Frontal cortex (tissue), 4 donors: ENCODE data around the gene LDAH. TPM values are rescaled to one million over a fixed set of nuclear protein-coding genes. Genes with fewer than 3 reads are reported as not detected.

Experiments used
- DNase-seq, 2 donors: peaks; one replicate each; pipeline ENCODE4 v3.0.0; 2012; ENCODE audit warnings: low spot score in 2 of 2
- FAIRE-seq: peaks from 2 replicates; lab custom pipeline; 2012; peaks lifted over from hg19 to GRCh38; lab: Jason Lieb, UNC
- total RNA-seq: library from RNA; depleted of rRNA; stranded (reverse); fragments of >200 nt; gene quantifications from one replicate; pipeline ENCODE4 v1.2.3, GENCODE V29; 2014
- donor health status: control.
- donor health status: control.
- donor health status: control.

LDAH gene
- total RNA-seq, 1 donor from 2014 or later: 17.1 TPM

DNA sequence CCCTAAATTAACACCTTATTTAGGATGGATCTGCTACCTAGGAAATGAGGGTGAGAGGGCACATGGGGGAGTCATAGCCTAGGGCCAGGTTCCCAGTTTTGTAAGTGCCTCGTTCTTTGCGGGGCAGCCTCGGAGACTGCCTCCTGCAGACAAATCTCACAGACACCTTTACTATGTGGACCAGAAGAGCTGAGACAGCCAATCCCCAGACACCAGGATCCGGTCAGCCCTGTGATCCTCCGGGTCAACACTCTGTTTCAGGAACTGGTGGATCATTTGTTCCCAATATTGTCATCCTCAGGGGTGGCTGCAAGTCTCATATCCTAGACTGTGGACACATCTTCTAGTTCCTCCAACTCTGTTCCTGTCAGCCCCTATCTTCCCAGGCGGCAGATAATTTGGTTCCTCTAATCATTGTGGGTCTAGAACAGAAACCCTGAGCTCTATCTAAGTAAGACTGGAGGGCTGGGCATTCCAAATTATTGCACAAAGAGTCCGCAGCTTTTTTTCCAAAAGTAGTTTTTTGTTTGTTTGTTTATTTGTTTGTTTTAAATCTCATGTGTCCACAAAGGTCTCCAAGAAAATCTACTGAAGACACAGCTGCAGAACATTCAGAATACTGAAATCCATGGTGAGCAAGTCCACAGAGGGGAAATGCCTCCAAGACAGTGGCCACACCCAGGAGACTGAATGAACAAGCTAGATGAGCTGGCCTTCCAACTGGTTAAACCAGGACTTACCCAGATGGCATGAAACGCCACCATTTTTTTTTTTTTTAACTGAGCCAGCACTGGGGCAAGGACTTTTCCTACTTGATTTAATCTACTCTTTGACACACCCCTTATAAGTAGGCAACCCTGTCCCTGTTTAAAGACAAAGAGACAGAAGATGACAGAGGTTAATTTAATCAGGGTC lies 162.1 kb downstream of the LDAH start:
- no peak for DNase-seq
- no peak for FAIRE-seq

- no peak for DNase-seq
- FAIRE-seq: no peak
These were observed 165.2 kb downstream of the LDAH start for GRCh38 chr2:20657522-20658235.

DNA sequence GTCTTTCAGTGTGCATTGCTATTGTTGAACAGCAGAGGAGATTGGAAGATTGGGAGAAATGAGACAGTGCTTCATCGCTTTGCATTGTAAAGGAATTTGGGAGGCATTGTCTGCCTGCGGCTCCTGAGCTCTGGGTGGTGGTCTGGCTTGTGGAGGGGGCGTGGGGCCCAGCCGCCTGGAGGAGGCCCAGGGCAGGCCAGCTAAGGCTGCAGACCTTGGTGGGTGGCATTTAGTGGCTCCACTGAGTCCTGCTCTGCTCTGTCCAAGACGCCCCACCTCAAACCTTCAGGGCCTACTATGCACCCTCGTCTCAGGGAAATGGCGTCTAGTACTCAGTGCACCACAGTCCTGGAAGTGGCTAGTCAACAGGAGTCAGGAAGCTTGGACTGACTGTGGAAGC lies 166.3 kb downstream of the LDAH start:
- FAIRE-seq: no peak

GRCh38 chr2:20654535-20654813 lies 168.4 kb downstream of the LDAH start:
- DNase-seq: no peak
- FAIRE-seq: no peak

More for the DNA sequence above, 166.3 kb downstream of the LDAH start:
- DNase-seq: no peak

GRCh38 chr2:20653695-20654534 lies 169.0 kb downstream of the LDAH start:
- DNase-seq (no peak), FAIRE-seq (no peak)

DNA sequence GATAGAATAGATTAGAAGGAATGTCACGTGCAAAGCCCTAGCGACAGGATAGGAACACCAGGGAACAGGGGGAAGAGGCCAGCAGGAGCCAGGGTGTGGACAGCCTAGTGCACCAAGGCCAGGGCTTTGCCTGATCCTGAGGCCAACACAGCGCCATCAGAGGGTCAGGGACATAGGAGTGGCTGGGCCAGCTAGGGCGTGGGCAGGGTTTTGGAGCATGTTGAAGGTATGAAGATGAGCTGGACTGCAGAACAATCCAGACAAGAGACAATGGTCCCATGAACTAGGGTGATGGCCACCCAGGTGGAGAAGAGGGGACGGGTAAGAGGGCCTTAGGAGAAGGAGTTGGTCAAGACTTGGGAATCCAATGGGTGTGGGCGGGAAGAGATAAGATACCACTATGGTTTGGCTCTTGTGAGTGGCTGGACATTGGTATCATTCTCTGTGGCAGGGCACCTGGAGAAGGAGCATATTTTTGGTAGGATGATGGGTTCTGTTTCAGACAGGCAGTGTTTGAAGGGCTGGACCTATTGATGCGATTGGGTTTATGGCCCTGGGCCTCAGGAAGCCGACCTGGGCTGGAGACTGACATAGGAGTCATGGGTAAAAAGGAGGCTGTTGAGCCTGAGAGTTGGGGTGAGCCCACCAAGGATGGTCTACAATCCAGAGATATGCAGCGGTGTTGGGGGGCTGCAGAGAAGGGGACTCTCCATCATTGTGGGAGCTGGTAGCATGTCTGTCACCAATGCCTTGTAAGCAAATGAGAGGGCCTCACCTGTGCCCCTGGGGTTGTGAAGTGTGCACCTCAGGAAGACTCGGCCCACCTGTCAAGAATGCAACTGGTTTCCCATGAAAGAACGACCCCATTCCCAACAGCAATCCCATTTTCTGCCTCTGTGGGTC lies 170.0 kb downstream of the LDAH start:
- DNase-seq (no peak), FAIRE-seq (no peak)

- DNase-seq (no peak), FAIRE-seq (no peak)
These were observed 170.8 kb downstream of the LDAH start for GRCh38 chr2:20652141-20652540.

- FAIRE-seq: no peak
- DNase-seq: no peak
These were observed 171.2 kb downstream of the LDAH start for GRCh38 chr2:20651731-20652099.

GRCh38 chr2:20650877-20651730 lies 171.8 kb downstream of the LDAH start, which contains the start of gene HS1BP3:
Gene HS1BP3 (minus strand): TSS chr2:20651098. CDS start chr2:20651063, 35 bp downstream.
- DNase-seq: peak; percentile 99
- FAIRE-seq: no peak

GRCh38 chr2:20650393-20650876 lies 172.5 kb downstream of the LDAH start:
- FAIRE-seq: no peak
- peak in 1 of 2 donors; percentile 58 for DNase-seq

DNA sequence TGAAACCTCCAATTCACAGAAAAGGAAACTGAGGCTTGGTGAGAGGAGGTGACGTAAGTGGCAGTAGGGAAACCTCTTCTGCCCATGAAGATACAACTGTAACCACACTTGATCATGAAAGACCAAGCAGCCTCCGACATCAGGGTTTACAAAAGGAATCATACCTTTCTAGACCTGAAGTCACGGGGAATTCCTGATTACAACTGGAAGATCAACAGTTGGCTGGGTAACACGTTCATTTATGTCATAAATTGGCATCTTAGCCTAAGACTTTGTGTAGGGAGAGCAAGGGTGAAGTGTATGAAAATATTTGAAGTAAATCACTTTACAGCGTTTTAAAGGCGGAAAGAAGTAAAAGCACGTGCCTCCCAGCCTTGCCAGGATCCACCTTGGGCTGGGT lies 172.9 kb downstream of the LDAH start:
- FAIRE-seq: no peak
- DNase-seq: no peak

- DNase-seq (no peak), FAIRE-seq (no peak)
These were observed 173.3 kb downstream of the LDAH start for GRCh38 chr2:20649576-20649975.

DNA sequence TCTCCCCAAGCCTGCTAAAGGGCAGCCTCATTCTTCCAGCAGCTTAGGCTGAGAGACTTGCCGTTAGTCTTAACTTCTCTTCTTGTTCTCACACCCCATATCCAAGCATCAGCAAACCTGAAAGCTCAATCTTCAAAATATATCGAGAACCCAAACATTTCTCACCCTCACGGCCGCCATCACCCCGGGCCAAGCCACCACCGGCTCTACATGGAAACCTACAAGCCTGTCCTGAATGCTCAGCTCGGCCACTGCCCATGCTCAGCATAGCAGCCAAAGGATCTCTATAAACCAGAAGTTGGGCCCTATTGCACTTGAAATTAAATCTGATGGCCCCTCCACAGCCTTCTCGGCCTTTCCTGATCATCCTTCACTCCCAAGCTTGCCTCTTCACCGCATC lies 174.1 kb downstream of the LDAH start:
- FAIRE-seq (no peak), DNase-seq (no peak)

- DNase-seq: no peak
- FAIRE-seq: no peak
These were observed 174.7 kb downstream of the LDAH start for GRCh38 chr2:20648206-20648605.

GRCh38 chr2:20647738-20648137 lies 175.2 kb downstream of the LDAH start:
- FAIRE-seq (no peak), DNase-seq (no peak)

GRCh38 chr2:20647211-20647610 lies 175.7 kb downstream of the LDAH start:
- DNase-seq (no peak), FAIRE-seq (no peak)

- no peak for DNase-seq
- FAIRE-seq: no peak
These were observed 176.5 kb downstream of the LDAH start for GRCh38 chr2:20646446-20646845.

DNA sequence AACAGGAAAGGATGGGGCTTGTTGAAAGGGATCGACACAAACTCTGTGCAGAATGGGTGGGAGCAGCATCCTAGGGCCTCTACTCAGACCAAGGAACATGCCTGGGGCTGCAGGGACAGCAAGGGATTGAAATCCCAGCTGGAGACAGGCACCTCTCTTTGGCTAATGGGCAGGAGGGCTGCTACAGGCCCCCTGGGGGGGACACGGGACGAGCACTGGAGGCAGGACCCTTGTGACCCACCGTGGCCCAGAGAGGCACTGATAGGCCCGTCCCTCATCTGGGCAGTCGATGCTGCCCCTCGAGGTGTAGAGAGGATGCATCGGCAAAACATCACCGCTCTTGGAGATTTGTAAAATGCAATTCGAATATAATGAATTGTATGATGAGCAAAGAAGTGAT lies 177.1 kb downstream of the LDAH start:
- DNase-seq (no peak), FAIRE-seq (no peak)
